HepG2 (cell line): Measurements from ENCODE around the gene PLEKHN1. TPM values are rescaled to one million over a fixed set of nuclear protein-coding genes. Genes with fewer than 3 reads are reported as not detected.
A peak's percentile ranks its signal among the peaks of the same experiment; 100 is the strongest.

ENCODE experiments used
- GTF3A ChIP-seq: sonication (generic); formaldehyde crosslinking; conservative IDR thresholded peaks from 2 replicates; pipeline ENCODE4 v1.4.0; 2020; ENCODE audit warnings: mild to moderate bottlenecking, missing genetic modification reagents
- MATR3 ChIP-seq: sonication (generic); formaldehyde crosslinking; IDR thresholded peaks from 2 replicates; pipeline ENCODE4 v1.4.0; 2020; ENCODE audit warnings: missing genetic modification reagents
- MIXL1 ChIP-seq: IDR thresholded peaks from 2 replicates; pipeline ENCODE4 v1.6.1; 2016
- NR2F6 ChIP-seq, 2 experiments: IDR thresholded peaks; 2 replicates each; pipeline ENCODE4 v1.6.1; 2016; ENCODE audit warnings: antibody characterized with exemption in 1 of 2, mild to moderate bottlenecking in 1 of 2
- SNAPC4 ChIP-seq: sonication (generic); formaldehyde crosslinking; IDR thresholded peaks from 2 replicates; pipeline ENCODE4 v1.4.0; 2020; ENCODE audit warnings: mild to moderate bottlenecking, missing genetic modification reagents
- ZNF354B ChIP-seq: sonication (generic); formaldehyde crosslinking; IDR thresholded peaks from 2 replicates; pipeline ENCODE4 v1.8.0; 2022; ENCODE audit warnings: mild to moderate bottlenecking, missing genetic modification reagents
- ZNF780A ChIP-seq: sonication (generic); formaldehyde crosslinking; IDR thresholded peaks from 2 replicates; pipeline ENCODE4 v1.8.0; 2022; ENCODE audit warnings: mild to moderate bottlenecking, missing genetic modification reagents, moderate library complexity
- ZNF878 ChIP-seq: sonication (generic); formaldehyde crosslinking; IDR thresholded peaks from 2 replicates; pipeline ENCODE4 v1.8.1; 2023; ENCODE audit warnings: mild to moderate bottlenecking, missing genetic modification reagents, moderate library complexity
- polyA plus RNA-seq, 8 experiments: library from polyadenylated mRNA; depleted of rRNA in 3 of 8; stranded (reverse) in 7 of 8; unstranded in 1 of 8; fragments of >200 nt; fragmentation: Illumina TruSeq in 4 of 8; extraction: Trizol in 4 of 8; gene quantifications; 2 replicates each; pipeline versions ENCODE4 v1.2.1 to v1.2.3, GENCODE V29; 2011 to 2016; ENCODE audit warnings: low read depth in 4 of 8, missing spikeins in 1 of 8, mixed read lengths in 1 of 8; ENCODE audit not compliant: insufficient read depth in 1 of 8
- total RNA-seq, 5 experiments: library from RNA; depleted of rRNA; stranded (reverse); fragments of >200 nt; fragmentation: Illumina TruSeq; extraction: Trizol; gene quantifications; 2 replicates each; pipeline ENCODE4 v1.2.3, GENCODE V29; 2016; ENCODE audit warnings: low read depth in 1 of 5
- TF ChIP-seq, protein P1 (sequence below): sonication (generic); formaldehyde crosslinking; IDR thresholded peaks from 2 replicates; pipeline ENCODE4 v1.4.0; 2020; ENCODE audit warnings: missing genetic modification reagents
- TF ChIP-seq, protein P2 (sequence below): sonication (generic); formaldehyde crosslinking; IDR thresholded peaks from 2 replicates; pipeline ENCODE4 v1.4.0; 2020; ENCODE audit warnings: mild to moderate bottlenecking, missing genetic modification reagents
- TF ChIP-seq, protein P3 (sequence below): sonication (generic); IDR thresholded peaks from 2 replicates; pipeline ENCODE4 v1.6.1; 2016; ENCODE audit warnings: low read depth, borderline replicate concordance

The PLEKHN1 gene
- total and polyA plus RNA-seq, 2 of the 13 experiments (the other 11 are each of a cell fraction or from before 2014, with no cell fraction given), result 0.42 to 0.58 TPM

- TF ChIP-seq, protein P1, sequence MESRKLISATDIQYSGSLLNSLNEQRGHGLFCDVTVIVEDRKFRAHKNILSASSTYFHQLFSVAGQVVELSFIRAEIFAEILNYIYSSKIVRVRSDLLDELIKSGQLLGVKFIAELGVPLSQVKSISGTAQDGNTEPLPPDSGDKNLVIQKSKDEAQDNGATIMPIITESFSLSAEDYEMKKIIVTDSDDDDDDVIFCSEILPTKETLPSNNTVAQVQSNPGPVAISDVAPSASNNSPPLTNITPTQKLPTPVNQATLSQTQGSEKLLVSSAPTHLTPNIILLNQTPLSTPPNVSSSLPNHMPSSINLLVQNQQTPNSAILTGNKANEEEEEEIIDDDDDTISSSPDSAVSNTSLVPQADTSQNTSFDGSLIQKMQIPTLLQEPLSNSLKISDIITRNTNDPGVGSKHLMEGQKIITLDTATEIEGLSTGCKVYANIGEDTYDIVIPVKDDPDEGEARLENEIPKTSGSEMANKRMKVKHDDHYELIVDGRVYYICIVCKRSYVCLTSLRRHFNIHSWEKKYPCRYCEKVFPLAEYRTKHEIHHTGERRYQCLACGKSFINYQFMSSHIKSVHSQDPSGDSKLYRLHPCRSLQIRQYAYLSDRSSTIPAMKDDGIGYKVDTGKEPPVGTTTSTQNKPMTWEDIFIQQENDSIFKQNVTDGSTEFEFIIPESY (CRISPR knock-in tag), result no peak
- TF ChIP-seq, protein P2, sequence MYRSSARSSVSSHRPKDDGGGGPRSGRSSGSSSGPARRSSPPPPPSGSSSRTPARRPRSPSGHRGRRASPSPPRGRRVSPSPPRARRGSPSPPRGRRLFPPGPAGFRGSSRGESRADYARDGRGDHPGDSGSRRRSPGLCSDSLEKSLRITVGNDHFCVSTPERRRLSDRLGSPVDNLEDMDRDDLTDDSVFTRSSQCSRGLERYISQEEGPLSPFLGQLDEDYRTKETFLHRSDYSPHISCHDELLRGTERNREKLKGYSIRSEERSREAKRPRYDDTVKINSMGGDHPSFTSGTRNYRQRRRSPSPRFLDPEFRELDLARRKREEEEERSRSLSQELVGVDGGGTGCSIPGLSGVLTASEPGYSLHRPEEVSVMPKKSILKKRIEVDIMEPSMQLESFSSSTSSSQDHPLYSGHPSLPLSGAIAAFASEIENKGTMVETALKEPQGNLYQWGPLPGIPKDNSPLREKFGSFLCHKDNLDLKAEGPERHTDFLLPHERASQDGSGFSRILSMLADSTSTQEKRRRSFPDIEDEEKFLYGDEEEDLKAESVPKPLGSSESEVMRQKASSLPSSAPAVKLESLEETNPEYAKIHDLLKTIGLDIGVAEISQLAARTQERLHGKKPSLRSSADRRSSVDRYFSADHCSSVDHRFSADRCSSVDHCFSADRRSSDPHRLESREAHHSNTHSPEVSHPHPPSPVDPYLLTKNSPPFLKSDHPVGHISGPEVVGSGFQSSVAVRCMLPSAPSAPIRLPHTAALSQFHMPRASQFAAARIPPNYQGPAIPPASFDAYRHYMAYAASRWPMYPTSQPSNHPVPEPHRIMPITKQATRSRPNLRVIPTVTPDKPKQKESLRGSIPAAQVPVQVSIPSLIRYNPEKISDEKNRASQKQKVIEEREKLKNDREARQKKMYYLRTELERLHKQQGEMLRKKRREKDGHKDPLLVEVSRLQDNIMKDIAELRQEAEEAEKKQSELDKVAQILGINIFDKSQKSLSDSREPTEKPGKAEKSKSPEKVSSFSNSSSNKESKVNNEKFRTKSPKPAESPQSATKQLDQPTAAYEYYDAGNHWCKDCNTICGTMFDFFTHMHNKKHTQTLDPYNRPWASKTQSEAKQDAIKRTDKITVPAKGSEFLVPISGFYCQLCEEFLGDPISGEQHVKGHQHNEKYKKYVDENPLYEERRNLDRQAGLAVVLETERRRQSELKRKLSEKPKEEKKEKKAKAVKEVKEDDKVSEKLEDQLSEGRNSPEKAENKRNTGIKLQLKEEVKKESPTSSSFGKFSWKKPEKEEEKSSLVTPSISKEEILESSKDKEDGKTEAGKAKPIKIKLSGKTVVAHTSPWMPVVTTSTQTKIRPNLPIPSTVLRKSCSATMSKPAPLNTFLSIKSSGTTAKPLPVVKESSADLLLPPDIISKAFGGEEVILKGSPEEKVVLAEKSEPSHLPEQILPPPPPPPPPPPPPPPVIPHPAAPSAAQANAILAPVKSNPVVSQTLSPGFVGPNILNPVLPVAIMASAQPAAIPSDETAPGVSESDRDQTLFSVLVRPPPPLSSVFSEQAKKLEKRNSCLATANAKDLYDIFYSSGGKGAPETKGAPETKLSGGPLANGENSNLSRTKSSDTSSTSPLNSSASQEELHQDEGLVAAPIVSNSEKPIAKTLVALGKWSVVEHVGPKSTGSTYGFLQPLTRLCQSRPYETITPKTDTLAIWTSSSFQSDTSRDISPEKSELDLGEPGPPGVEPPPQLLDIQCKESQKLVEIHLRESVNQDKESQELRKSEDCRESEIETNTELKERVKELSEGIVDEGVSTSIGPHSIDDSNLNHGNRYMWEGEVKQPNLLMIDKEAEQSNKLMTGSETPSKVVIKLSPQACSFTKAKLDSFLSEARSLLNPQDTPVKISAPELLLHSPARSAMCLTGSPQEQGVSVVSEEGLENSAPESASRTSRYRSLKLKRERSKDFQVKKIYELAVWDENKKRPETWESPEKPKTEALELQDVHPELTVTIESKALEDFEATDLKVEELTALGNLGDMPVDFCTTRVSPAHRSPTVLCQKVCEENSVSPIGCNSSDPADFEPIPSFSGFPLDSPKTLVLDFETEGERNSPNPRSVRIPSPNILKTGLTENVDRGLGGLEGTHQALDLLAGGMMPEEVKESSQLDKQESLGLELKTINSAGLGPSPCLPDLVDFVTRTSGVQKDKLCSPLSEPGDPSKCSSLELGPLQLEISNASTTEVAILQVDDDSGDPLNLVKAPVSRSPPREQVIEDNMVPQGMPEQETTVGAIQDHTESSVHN (CRISPR knock-in tag), result no peak
- no peak for TF ChIP-seq GTF3A (CRISPR knock-in tag)
- no peak for TF ChIP-seq MIXL1 (CRISPR knock-in tag)
- no peak for TF ChIP-seq NR2F6 (IDR thresholded peaks at IDR 0.05)
- peak; percentile 41; the same call in 1 of the 2 replicates for TF ChIP-seq NR2F6 (CRISPR knock-in tag; IDR thresholded peaks at IDR 0.05)
- no peak for TF ChIP-seq ZNF780A (CRISPR knock-in tag)
- TF ChIP-seq MATR3 (CRISPR knock-in tag), result no peak
- no peak for TF ChIP-seq SNAPC4 (CRISPR knock-in tag)
- TF ChIP-seq ZNF878 (CRISPR knock-in tag), result no peak
- TF ChIP-seq ZNF354B (CRISPR knock-in tag), result no peak
- TF ChIP-seq, protein P3, sequence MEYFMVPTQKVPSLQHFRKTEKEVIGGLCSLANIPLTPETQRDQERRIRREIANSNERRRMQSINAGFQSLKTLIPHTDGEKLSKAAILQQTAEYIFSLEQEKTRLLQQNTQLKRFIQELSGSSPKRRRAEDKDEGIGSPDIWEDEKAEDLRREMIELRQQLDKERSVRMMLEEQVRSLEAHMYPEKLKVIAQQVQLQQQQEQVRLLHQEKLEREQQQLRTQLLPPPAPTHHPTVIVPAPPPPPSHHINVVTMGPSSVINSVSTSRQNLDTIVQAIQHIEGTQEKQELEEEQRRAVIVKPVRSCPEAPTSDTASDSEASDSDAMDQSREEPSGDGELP, result no peak
Observed at GRCh38 chr1:921011-921837, 45.1 kb upstream of the PLEKHN1 start (continued).
